GM18873 (cell line): ENCODE data around the gene ST6GALNAC4.
"Not testable (repeated sequence)": the region's sequence is repeated elsewhere in the genome, so short reads cannot be mapped to it uniquely, and the experiment has no call there.

Source experiments
- ATAC-seq: cut with Tn5 transposase; IDR thresholded peaks from one replicate; pipeline ENCODE4 v1.9.1; 2021; ENCODE audit warnings: mild to moderate bottlenecking, moderate library complexity, moderate number of reproducible peaks; ENCODE audit not compliant: unreplicated experiment, low FRiP score

ST6GALNAC4 gene

DNA sequence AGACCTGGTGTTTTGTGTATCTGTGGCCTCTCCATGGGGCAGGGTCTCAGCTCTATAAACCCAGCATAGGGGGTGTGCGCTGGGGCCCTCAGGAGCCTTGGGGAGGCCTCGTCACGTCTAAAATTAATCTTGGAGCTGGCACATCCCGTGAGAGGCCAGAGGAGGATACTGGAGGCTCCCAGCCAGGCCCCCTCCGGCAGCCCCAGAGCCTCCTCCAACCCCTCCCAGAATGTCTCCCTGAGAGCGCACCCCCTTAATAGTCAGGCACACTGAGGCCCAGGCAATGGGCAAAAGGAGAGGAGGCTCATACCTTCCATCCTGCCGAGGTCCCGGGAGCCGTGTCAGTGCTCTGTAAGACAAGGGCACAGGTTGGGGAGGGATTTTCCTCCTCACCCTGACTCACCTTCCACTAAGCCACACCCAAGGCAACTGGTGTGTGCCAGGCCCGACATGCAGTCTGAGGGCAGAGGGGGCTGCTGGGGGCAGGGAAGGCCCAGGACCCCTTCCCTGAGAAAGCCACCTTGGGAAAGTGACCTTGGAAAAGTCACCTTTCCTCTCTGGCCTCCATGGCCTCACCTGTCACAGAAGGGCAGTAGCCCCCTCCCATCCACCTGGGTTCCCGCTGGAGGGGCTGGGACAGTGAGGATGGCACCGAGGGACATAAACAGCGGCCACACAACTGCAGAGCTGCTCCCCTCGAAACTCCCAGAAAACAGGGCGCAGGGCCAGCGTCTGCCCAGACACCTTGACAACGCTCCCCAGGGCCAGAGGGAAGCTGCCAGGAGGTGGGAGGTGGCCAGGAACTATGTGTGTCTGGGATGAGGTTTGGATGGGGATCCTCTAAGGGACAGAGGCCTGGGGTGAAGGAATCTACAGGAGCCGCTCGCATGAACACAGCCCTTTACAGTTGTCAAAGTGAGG, 42.3 kb downstream of the ST6GALNAC4 start:
- ATAC-seq = no peak

- ATAC-seq = no peak
Measured at GRCh38 chr9:127873886-127874285, 43.0 kb downstream of the ST6GALNAC4 start.

GRCh38 chr9:127873223-127873691, 43.6 kb downstream of the ST6GALNAC4 start:
- ATAC-seq = no peak

DNA sequence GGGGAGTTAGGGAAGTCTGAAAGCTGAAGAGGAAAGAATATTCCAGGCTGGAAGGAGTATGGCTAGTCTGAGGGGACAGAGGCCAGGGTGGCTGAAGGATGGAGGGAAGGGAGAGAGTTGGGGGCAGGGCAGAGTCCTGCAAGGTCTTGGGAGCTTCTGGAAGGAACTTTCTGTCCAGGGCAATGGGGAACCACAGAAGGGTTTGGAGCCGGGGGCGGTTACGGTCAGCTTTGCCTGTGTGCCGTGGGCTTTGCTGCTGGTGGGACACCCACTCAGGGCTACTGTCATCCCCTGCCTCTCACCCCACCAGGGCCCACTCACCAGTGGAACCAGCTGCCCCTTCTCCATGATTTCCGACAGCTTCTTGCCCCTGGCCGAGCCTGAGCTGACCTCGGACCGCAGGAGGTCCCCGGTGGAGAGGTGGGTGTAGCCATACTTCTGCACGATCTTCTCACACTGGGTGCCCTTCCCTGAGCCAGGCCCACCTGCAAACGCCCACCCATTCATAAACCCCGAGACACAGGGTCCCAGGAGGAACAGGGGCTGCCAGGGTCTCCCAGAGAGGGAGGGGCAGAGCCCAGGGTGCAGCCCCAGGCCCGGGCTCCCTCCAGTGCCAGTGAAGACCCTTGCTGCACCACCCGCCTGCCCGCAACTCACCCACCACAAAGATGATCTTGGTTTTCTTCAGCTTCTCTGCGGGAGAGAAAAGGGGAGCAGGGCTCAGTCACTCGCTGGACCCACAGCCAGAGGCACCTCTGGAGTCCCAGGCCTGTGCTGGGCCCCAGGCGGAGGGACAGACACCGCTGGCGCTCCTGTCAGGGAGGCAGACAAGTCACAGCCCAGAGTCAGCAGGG, 44.2 kb downstream of the ST6GALNAC4 start:
- ATAC-seq = no peak

- no peak for ATAC-seq
Measured at GRCh38 chr9:127871531-127871930, 45.3 kb downstream of the ST6GALNAC4 start.

- no peak for ATAC-seq
Measured at GRCh38 chr9:127870887-127871286, 46.0 kb downstream of the ST6GALNAC4 start.

GRCh38 chr9:127870153-127870491, 46.7 kb downstream of the ST6GALNAC4 start:
- ATAC-seq = not testable (repeated sequence)

DNA sequence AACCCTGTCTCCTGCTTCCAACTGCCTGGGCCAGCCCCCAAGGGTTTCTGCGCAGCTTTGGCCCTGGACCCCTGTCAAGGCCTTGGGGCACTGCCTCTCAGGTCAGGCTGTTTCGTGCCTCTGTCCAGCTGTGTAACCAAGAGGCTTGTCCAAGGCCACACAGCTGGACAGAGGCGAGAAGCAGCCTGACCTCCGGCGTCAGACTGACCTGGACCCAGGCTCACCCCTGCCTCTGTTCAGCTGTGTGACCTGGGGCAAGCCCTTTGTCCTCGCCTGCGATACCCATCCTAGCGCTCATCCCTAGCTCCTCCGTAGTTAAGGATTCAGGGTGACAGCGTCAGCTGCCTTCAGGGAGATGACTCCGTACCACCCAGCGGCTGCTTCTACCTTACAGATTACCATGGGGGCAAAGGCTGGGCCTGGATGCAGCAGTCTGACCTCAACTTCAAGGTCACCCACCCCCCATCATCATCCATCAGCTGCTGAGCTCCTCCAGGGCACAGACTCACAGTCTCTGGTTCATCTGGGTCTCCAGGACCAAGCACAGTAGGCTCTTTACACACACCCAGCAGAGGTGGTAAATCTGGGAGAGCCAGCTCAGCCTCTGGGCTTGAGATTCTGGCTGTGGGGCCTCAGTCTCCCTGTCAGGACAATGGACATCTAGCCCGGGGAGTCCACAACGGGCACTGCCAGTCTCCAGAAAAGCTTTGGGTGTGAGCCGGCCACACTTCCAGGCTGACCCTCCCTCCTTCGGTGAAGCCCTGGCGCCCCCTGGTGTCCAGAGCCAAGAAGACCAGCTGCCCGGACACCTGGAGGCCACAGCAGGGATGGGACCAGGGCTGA, 47.3 kb downstream of the ST6GALNAC4 start:
- ATAC-seq = no peak

- ATAC-seq = no peak
Measured at GRCh38 chr9:127868278-127868902, 48.5 kb downstream of the ST6GALNAC4 start.

- no peak for ATAC-seq
Measured at GRCh38 chr9:127867356-127868277, 49.2 kb downstream of the ST6GALNAC4 start.

DNA sequence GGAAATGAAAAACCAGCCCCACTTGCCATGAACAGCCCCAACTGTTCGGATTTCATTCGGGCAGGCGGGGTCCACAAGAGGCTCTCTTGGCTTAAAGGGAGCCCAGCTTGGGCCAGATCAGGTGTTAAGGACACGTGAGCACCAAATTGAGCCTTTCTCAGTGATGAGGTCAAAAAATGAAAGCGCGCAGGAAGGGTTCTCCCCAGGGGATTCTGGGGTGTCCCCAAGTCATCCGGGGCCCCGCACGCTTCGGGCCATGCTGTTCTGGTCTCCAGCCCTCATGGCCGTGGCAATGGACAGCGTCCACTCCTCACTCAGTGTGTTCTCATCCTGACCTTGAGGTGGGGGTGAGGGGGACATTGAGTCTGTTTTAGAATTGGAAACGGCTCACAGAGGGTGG, 50.3 kb downstream of the ST6GALNAC4 start:
- no peak for ATAC-seq

DNA sequence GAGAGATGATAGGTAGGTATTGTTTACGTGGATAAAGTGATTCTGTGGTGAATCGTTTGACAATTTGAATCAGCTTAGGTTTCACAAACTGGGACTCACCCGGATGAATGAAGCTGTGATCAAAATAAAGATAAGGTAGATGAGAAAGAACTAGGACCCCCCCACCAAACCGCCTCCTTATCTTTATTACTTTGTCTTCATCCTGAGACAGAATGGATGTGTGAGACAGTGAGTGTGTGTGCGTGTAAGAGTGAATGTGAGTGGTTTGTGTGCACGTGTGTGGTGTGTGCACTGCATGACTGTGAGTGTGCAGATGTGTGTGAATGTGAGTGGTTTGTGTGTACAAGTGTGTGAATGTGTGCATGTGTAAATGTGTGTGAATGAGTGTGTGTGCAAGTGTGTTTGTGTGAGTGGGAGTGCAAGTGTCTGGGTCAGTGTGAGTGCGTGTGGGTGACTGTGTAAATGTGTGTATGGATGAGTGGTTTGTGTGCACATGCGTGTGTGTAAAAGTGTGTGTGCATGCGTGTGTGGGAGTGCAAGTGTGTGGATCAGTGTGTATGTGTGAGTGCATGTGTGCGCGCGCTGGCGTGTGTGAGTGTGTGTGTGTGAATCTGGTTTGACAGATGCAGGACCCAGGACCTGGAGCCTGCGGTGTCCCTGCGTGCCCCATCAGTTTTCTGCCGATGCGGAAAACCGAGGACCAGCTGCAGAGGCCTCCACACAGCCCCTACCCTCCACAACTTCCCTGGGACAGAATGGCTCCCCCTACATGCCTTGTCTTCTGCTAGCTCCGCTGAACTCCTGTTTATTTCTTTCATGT, 51.0 kb downstream of the ST6GALNAC4 start:
- no peak for ATAC-seq

DNA sequence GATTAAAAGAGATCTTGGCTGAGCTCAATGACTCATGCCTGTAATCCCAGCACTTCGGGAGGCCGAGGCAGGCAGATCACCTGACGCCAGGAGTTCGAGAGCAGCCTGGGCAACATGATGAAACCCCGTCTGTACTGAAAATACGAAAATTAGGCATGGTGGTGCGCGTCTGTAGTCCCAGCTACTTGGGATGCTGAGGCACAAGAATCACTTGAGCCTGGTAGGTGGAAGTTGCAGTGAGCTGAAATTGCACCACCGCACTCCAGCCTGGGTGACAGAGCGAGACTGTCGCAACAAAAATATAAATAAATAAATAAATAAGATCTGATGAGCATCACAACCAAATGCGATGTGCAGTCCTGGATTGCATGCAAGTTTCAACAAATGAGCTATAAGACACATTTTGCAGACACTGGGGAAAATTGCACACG, 53.6 kb downstream of the ST6GALNAC4 start:
- no peak for ATAC-seq

DNA sequence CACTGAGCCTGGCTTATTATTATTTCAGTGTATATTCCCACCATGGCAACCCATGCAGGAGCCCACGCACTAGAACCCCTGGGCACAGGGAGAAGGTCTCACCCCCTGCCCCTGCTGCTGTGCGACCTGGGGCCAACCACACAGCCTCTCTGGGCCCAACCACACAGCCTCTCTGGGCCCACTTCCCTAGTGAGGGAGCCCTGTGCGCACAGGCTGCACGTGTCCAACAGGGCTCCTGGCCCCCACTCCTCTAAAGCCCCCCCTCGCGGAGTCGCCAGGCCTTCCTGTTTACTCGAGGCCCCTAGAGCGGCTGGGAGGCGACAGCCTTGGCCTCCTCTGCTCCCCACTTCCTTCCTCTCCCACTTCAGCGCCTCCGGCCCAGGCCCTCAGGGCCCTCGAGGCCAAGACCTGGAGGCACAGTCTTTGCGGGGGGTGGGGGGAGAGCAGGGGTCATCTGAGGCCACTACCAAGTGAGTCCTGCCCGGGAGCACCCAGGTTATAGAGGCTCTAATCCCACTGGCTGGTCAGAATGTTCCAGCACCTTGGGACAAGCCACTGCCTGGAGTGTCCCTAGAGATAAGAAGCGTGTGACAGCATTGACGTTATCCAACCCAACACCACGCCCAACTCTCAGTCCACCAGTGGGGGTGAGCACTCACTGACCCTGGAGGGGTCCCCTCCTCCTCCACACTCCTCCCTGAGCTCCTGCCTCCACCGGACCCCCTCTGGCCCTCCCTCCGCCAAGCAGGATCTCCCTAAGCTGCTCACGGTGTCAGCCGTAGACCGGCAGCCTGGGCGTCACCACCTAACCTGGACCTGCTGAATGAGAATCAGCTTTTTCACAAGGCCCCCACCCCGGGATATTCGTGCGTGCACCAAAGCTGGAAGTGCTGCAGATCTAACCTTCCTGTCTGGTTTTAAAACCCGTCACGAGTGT, 54.5 kb downstream of the ST6GALNAC4 start:
- ATAC-seq = no peak

GRCh38 chr9:127860779-127861178, 56.1 kb downstream of the ST6GALNAC4 start:
- no peak for ATAC-seq

DNA sequence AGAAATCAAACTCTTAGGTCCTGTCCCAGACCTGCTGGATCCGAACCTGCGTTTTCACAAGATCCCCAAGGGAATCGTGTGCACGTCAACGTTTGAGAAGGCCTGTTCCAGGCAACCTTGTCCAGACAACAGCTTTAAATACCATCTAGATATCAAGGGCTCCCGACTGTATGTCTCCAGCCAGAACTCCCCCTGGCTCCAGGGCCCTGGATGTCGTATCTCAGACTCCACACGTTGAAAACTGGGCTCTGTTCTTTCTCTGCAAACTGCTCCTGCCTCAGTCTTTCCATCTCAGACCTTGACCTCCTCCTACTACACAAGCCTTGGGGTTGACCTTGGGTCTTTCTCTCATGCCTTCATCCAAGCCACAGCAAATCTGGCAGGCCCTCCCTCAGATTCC, 56.6 kb downstream of the ST6GALNAC4 start:
- ATAC-seq = no peak

GRCh38 chr9:127858041-127858512, 58.8 kb downstream of the ST6GALNAC4 start:
- ATAC-seq = no peak
